GM18498 (cell line): ENCODE data around the gene TNS1.

ENCODE experiments used
- ATAC-seq: cut with Tn5 transposase; IDR thresholded peaks from one replicate; pipeline ENCODE4 v1.9.1; 2021; ENCODE audit warnings: mild to moderate bottlenecking, moderate library complexity; ENCODE audit not compliant: unreplicated experiment

Gene TNS1

GRCh38 chr2:217839073-217839749 lies 163.6 kb downstream of the TNS1 start:
- no peak for ATAC-seq

GRCh38 chr2:217838409-217838831 lies 164.4 kb downstream of the TNS1 start:
- ATAC-seq, result no peak

- no peak for ATAC-seq
Measured at GRCh38 chr2:217837530-217837929, 165.3 kb downstream of the TNS1 start.

- no peak for ATAC-seq
Measured at GRCh38 chr2:217836901-217837491, 165.8 kb downstream of the TNS1 start.

- ATAC-seq, result no peak
Measured at GRCh38 chr2:217835931-217836891, 166.6 kb downstream of the TNS1 start.

- ATAC-seq, result no peak
Measured at GRCh38 chr2:217834744-217835513, 167.9 kb downstream of the TNS1 start.

GRCh38 chr2:217834057-217834620 lies 168.7 kb downstream of the TNS1 start:
- ATAC-seq, result no peak

GRCh38 chr2:217833439-217833838 lies 169.4 kb downstream of the TNS1 start:
- ATAC-seq, result no peak

- no peak for ATAC-seq
Measured at GRCh38 chr2:217832987-217833386, 169.8 kb downstream of the TNS1 start.

- ATAC-seq, result no peak
Measured at GRCh38 chr2:217832115-217832514, 170.7 kb downstream of the TNS1 start.

- ATAC-seq, result no peak
Measured at GRCh38 chr2:217831306-217831705, 171.5 kb downstream of the TNS1 start.

- no peak for ATAC-seq
Measured at GRCh38 chr2:217830807-217831206, 172.0 kb downstream of the TNS1 start.

- no peak for ATAC-seq
Measured at GRCh38 chr2:217830061-217830460, 172.7 kb downstream of the TNS1 start.

GRCh38 chr2:217829420-217829819 lies 173.4 kb downstream of the TNS1 start:
- no peak for ATAC-seq

- ATAC-seq, result no peak
Measured at GRCh38 chr2:217828336-217828735, 174.5 kb downstream of the TNS1 start.

- no peak for ATAC-seq
Measured at GRCh38 chr2:217827430-217828201, 175.2 kb downstream of the TNS1 start.

GRCh38 chr2:217826991-217827390 lies 175.8 kb downstream of the TNS1 start:
- no peak for ATAC-seq

- ATAC-seq, result no peak
Measured at GRCh38 chr2:217826520-217826919, 176.3 kb downstream of the TNS1 start.

GRCh38 chr2:217825469-217826235 lies 177.1 kb downstream of the TNS1 start:
- no peak for ATAC-seq
